K562 (cell line): ENCODE measurements around the gene SAMD9. TPM values are rescaled to one million over a fixed set of nuclear protein-coding genes. Genes with fewer than 3 reads are reported as not detected.
A peak's percentile ranks its signal among the peaks of the same experiment; 100 is the strongest.

Experiments used
- ATF7 ChIP-seq: fragments of 450-650 bp; IDR thresholded peaks from 2 replicates; pipeline ENCODE4 v1.7.1; 2014; ENCODE audit warnings: mild to moderate bottlenecking, moderate library complexity
- CHCHD3 ChIP-seq: fragments of 250-450 bp; sonication (Bioruptor Pico); IDR thresholded peaks from 2 replicates; pipeline ENCODE4 v2.1.2; 2022; ENCODE audit warnings: mild to moderate bottlenecking
- DLX4 ChIP-seq: fragments of 250-450 bp; sonication (Bioruptor Pico); IDR thresholded peaks from 2 replicates; pipeline ENCODE4 v1.6.1; 2021; ENCODE audit warnings: mild to moderate bottlenecking
- ETV5 ChIP-seq: sonication (generic); formaldehyde crosslinking; IDR thresholded peaks from 2 replicates; pipeline ENCODE4 v1.4.0; 2020; ENCODE audit warnings: low read depth, mild to moderate bottlenecking, missing genetic modification reagents
- JUN ChIP-seq, 2 experiments: sonication (generic) in 1 of 2; formaldehyde crosslinking in 1 of 2; IDR thresholded peaks; 2 replicates each; pipeline versions ENCODE4 v1.6.1 to v1.8.0; 2012 to 2022; ENCODE audit warnings: borderline replicate concordance in 2 of 2, mild to moderate bottlenecking in 2 of 2, improper control_type of control experiment in 1 of 2, low read depth in 1 of 2, low read length in 1 of 2, missing genetic modification reagents in 1 of 2
- LARP7 ChIP-seq: fragments of 450-650 bp; IDR thresholded peaks from 2 replicates; pipeline ENCODE4 v1.6.1; 2016
- MBD2 ChIP-seq: sonication (generic); IDR thresholded peaks from 2 replicates; pipeline ENCODE4 v1.6.1; 2016; ENCODE audit warnings: low read depth, borderline replicate concordance
- MECOM ChIP-seq: fragments of 250-450 bp; sonication (Bioruptor Pico); IDR thresholded peaks from 2 replicates; pipeline ENCODE4 v1.8.0; 2022; ENCODE audit warnings: inconsistent platforms
- MEIS2 ChIP-seq: fragments of 450-650 bp; IDR thresholded peaks from 2 replicates; pipeline ENCODE4 v1.6.1; 2014; ENCODE audit warnings: mild to moderate bottlenecking; ENCODE audit not compliant: partially characterized antibody
- MTF1 ChIP-seq: fragments of 250-450 bp; sonication (Bioruptor Pico); IDR thresholded peaks from 2 replicates; pipeline ENCODE4 v1.9.0; 2021; ENCODE audit warnings: moderate library complexity, mild to moderate bottlenecking, inconsistent platforms, borderline replicate concordance
- MXD1 ChIP-seq: fragments of 250-450 bp; sonication (Bioruptor Pico); IDR thresholded peaks from 2 replicates; pipeline ENCODE4 v1.8.0; 2021; ENCODE audit warnings: borderline replicate concordance, mild to moderate bottlenecking, moderate library complexity; ENCODE audit not compliant: poor library complexity, severe bottlenecking
- NR4A1 ChIP-seq, 2 experiments: fragments of 250-450 bp in 1 of 2; fragments of 450-650 bp in 1 of 2; sonication (Bioruptor Pico) in 1 of 2; IDR thresholded peaks; 2 replicates each; pipeline versions ENCODE4 v1.4.0 to v1.6.1; 2016 to 2020; ENCODE audit warnings: mild to moderate bottlenecking in 2 of 2, missing compliant biosample characterization in 1 of 2, missing genetic modification characterization in 1 of 2, moderate library complexity in 1 of 2
- PCBP1 ChIP-seq: fragments of 200-400 bp; formaldehyde crosslinking; IDR thresholded peaks from 2 replicates; pipeline ENCODE4 v1.6.1; 2018; ENCODE audit warnings: mild to moderate bottlenecking, low read depth, low read length; ENCODE audit not compliant: poor library complexity, severe bottlenecking
- PYGO2 ChIP-seq: fragments of 450-650 bp; IDR thresholded peaks from 2 replicates; pipeline ENCODE4 v1.6.1; 2016; ENCODE audit warnings: mild to moderate bottlenecking, missing genetic modification characterization, moderate library complexity, missing compliant biosample characterization
- RAD21 ChIP-seq, 2 experiments: fragments of 250-450 bp in 1 of 2; fragments of 450-650 bp in 1 of 2; sonication (Bioruptor Pico) in 1 of 2; formaldehyde crosslinking in 1 of 2; IDR thresholded peaks in 1 of 2; conservative IDR thresholded peaks in 1 of 2; 2 replicates each; pipeline versions ENCODE4 v1.4.0 to v1.8.0; 2020 to 2022; ENCODE audit warnings: mild to moderate bottlenecking in 2 of 2, moderate library complexity in 1 of 2
- SIX5 ChIP-seq, 2 experiments: IDR thresholded peaks; 2 replicates each; pipeline ENCODE4 v1.6.1; 2011; ENCODE audit warnings: low read length in 2 of 2, borderline replicate concordance in 1 of 2, low read depth in 1 of 2, mild to moderate bottlenecking in 1 of 2, moderate library complexity in 1 of 2; ENCODE audit not compliant: insufficient read depth in 1 of 2
- SREBF1 ChIP-seq: fragments of 150-350 bp; IDR thresholded peaks from 2 replicates; pipeline ENCODE4 v1.6.1; 2014; ENCODE audit warnings: antibody characterized with exemption, low read depth, low read length, borderline replicate concordance
- TGIF2 ChIP-seq: sonication (generic); formaldehyde crosslinking; IDR thresholded peaks from 2 replicates; pipeline ENCODE4 v1.8.1; 2022; ENCODE audit warnings: mild to moderate bottlenecking, missing genetic modification reagents, moderate library complexity
- THRA ChIP-seq: fragments of 450-650 bp; IDR thresholded peaks from 2 replicates; pipeline ENCODE4 v1.6.1; 2017; ENCODE audit warnings: mild to moderate bottlenecking, moderate library complexity
- ZNF41 ChIP-seq: fragments of 250-450 bp; sonication (Bioruptor Pico); conservative IDR thresholded peaks from 2 replicates; pipeline ENCODE4 v1.4.0; 2020; ENCODE audit warnings: mild to moderate bottlenecking
- polyA plus RNA-seq, 8 experiments: library from polyadenylated mRNA; depleted of rRNA in 4 of 8; stranded (reverse) in 5 of 8; unstranded in 3 of 8; fragments of >200 nt; fragmentation: Nextera tagmentation in 2 of 8; fragmentation: Illumina TruSeq in 1 of 8; extraction: Ambion mirVana in 2 of 8; extraction: Trizol in 1 of 8; gene quantifications; 2 replicates each; pipeline versions ENCODE4 v1.2.1 to v1.2.3, GENCODE V29; 2011 to 2014; ENCODE audit warnings: inconsistent platforms in 1 of 8, missing spikeins in 1 of 8
- total RNA-seq, 7 experiments: library from RNA; depleted of rRNA in 6 of 7; stranded (reverse); fragments of >200 nt in 6 of 7; fragmentation: Illumina TruSeq in 2 of 7; extraction: Trizol in 2 of 7; gene quantifications; 2 replicates each; pipeline versions ENCODE4 v1.2.1 to v1.2.3, GENCODE V29; 2011 to 2021; ENCODE audit warnings: low replicate concordance in 1 of 7
- TF ChIP-seq, protein P1 (sequence below), 3 experiments: fragments of 200-800 bp in 1 of 3; sonication (Bioruptor generic) in 1 of 3; sonication (generic) in 1 of 3; formaldehyde crosslinking in 1 of 3; IDR thresholded peaks; 2 replicates each; pipeline versions ENCODE4 v1.6.1 to v1.8.0; 2016 to 2022; ENCODE audit warnings: mild to moderate bottlenecking in 2 of 3, missing compliant biosample characterization in 2 of 3, missing genetic modification characterization in 2 of 3, missing genetic modification reagents in 1 of 3

The SAMD9 gene
- total and polyA plus RNA-seq, 9 of the 15 experiments (the other 6 are each of a cell fraction or from before 2014, with no cell fraction given) = 1.0 to 4.0 (median 1.9) TPM

GRCh38 chr7:93053209-93053948 is 64.4 kb downstream of the SAMD9 start (continued):
- TF ChIP-seq LARP7 = peak; percentile 87; the same call in 1 of the 2 replicates
- no peak for TF ChIP-seq MEIS2
- TF ChIP-seq PYGO2 (tag) = no peak
- no peak for TF ChIP-seq MTF1 (CRISPR knock-in tag)
- no peak for TF ChIP-seq NR4A1 (CRISPR knock-in tag; IDR thresholded peaks at IDR 0.05)
- no peak for TF ChIP-seq NR4A1 (tag; IDR thresholded peaks at IDR 0.05)
- TF ChIP-seq CHCHD3 (CRISPR knock-in tag) = no peak
- TF ChIP-seq, protein P1, sequence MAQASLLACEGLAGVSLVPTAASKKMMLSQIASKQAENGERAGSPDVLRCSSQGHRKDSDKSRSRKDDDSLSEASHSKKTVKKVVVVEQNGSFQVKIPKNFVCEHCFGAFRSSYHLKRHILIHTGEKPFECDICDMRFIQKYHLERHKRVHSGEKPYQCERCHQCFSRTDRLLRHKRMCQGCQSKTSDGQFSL (CRISPR knock-in tag; IDR thresholded peaks at IDR 0.05) = no peak
- TF ChIP-seq, protein P1 (tag; IDR thresholded peaks at IDR 0.05) = no peak
- TF ChIP-seq PCBP1 = no peak
- no peak for TF ChIP-seq THRA
- no peak for TF ChIP-seq ETV5 (CRISPR knock-in tag)
- TF ChIP-seq TGIF2 (CRISPR knock-in tag) = no peak
- TF ChIP-seq MXD1 (CRISPR knock-in tag) = no peak
- no peak for TF ChIP-seq MECOM (CRISPR knock-in tag)
- no peak for TF ChIP-seq ZNF41 (CRISPR knock-in tag)
- TF ChIP-seq SREBF1 = no peak
- no peak for TF ChIP-seq SIX5 (IDR thresholded peaks at IDR 0.05; ENCODE audit: borderline replicate concordance in 1 of 2, insufficient read depth in 1 of 2, low read depth in 1 of 2, low read length in 2 of 2)
- TF ChIP-seq DLX4 (CRISPR knock-in tag) = no peak
- no peak for TF ChIP-seq JUN (IDR thresholded peaks at IDR 0.05; ENCODE audit: borderline replicate concordance, low read depth, low read length)
- TF ChIP-seq JUN (CRISPR knock-in tag; IDR thresholded peaks at IDR 0.05; ENCODE audit: borderline replicate concordance) = no peak
- no peak for TF ChIP-seq MBD2
- no peak for TF ChIP-seq ATF7
- TF ChIP-seq RAD21 (CRISPR knock-in tag; conservative IDR thresholded peaks at IDR 0.05 in 1 of 2, IDR thresholded peaks at IDR 0.05 in 1 of 2) = peak in 1 of 2 experiments; percentile 20; a peak in 2 of 4 replicates
